Stimulated activated CD4-positive, alpha-beta T cell treated with anti-CD3 and anti-CD28 coated beads, Interleukin-4, amount 100 ng/mL, for 4 hours (primary cell): ENCODE measurements around the gene CORO6.

ENCODE experiments used
- DNase-seq, 2 experiments: peaks; one replicate each; pipeline ENCODE4 v3.0.0-alpha.2; 2020

CORO6 gene

GRCh38 chr17:29612094-29612403 is 10.7 kb downstream of the CORO6 start:
- DNase-seq = no peak

GRCh38 chr17:29611351-29612093 is 11.2 kb downstream of the CORO6 start:
- no peak for DNase-seq

- DNase-seq = no peak
These were observed 12.3 kb downstream of the CORO6 start for GRCh38 chr17:29610395-29610794.

GRCh38 chr17:29608986-29609385 is 13.7 kb downstream of the CORO6 start:
- DNase-seq = no peak

GRCh38 chr17:29607557-29608195 is 15.0 kb downstream of the CORO6 start:
- DNase-seq = no peak

- DNase-seq = no peak
These were observed 19.5 kb downstream of the CORO6 start for GRCh38 chr17:29603109-29603674.

GRCh38 chr17:29597361-29598172 is 25.1 kb downstream of the CORO6 start:
- no peak for DNase-seq

GRCh38 chr17:29596811-29597210 is 25.9 kb downstream of the CORO6 start:
- DNase-seq = no peak

GRCh38 chr17:29595943-29596774 is 26.6 kb downstream of the CORO6 start:
- DNase-seq = no peak

GRCh38 chr17:29595107-29595942 is 27.4 kb downstream of the CORO6 start:
- DNase-seq = no peak

- DNase-seq = no peak
These were observed 28.1 kb downstream of the CORO6 start for GRCh38 chr17:29594519-29595090.

GRCh38 chr17:29593591-29594518 is 28.9 kb downstream of the CORO6 start:
- DNase-seq = peak in 1 of 2 experiments; percentile 31

- peak; percentile 39 to 56 for DNase-seq
These were observed 29.7 kb downstream of the CORO6 start, which contains the start of gene ANKRD13B for GRCh38 chr17:29592850-29593551. Gene ANKRD13B (plus strand): TSS chr17:29593132. CDS start chr17:29593622, 490 bp downstream.

- DNase-seq = peak; percentile 67 to 83
These were observed 30.7 kb downstream of the CORO6 start for GRCh38 chr17:29591737-29592608.

GRCh38 chr17:29591146-29591736 is 31.5 kb downstream of the CORO6 start:
- DNase-seq = peak; percentile 51 to 55

- DNase-seq = no peak
These were observed 32.1 kb downstream of the CORO6 start for GRCh38 chr17:29590411-29591145.
